Uterus (tissue), 4 donors: Measurements from ENCODE around the gene MAP3K3. TPM values are rescaled to one million over a fixed set of nuclear protein-coding genes. Genes with fewer than 3 reads are reported as not detected.

ENCODE experiments used
- DNase-seq, 2 donors: peaks; one replicate each; pipeline ENCODE4 v3.0.0-alpha.2; 2019 to 2020
- H3K27ac ChIP-seq, 2 donors: fragments of 200-600 bp; sonication (generic); 1 replicate in 1 of 2; 2 replicates in 1 of 2; pipeline ENCODE4 v1.5.1; 2016 to 2018
- H3K27me3 ChIP-seq, 2 donors: fragments of 200-600 bp; sonication (generic); one replicate each; pipeline ENCODE4 v1.5.1; 2018 to 2019; ENCODE audit warnings: control low read depth in 1 of 2
- H3K36me3 ChIP-seq, 2 donors: fragments of 200-600 bp; sonication (generic); one replicate each; pipeline ENCODE4 v1.5.1; 2019; ENCODE audit warnings: control low read depth in 1 of 2
- H3K4me1 ChIP-seq, 2 donors: fragments of 200-600 bp; sonication (generic); one replicate each; pipeline ENCODE4 v1.5.1; 2018 to 2019; ENCODE audit warnings: control low read depth in 1 of 2
- H3K4me3 ChIP-seq, 2 donors: fragments of 200-600 bp; sonication (generic); 1 replicate in 1 of 2; 2 replicates in 1 of 2; pipeline ENCODE4 v1.5.1; 2018 to 2019; ENCODE audit warnings: mild to moderate bottlenecking in 1 of 2
- H3K9me3 ChIP-seq, 2 donors: fragments of 200-600 bp; sonication (generic); one replicate each; pipeline ENCODE4 v1.5.1; 2019; ENCODE audit warnings: control low read depth in 1 of 2
- CTCF ChIP-seq, 4 experiments: fragments of 200-600 bp in 2 of 4; fragments of 450-650 bp in 2 of 4; sonication (generic) in 2 of 4; IDR thresholded peaks; one replicate each; pipeline ENCODE4 v1.5.1; 2016 to 2019; ENCODE audit warnings: antibody characterized with exemption in 4 of 4, mild to moderate bottlenecking in 2 of 4, moderate library complexity in 1 of 4
- POLR2A ChIP-seq, 2 donors: fragments of 450-650 bp; IDR thresholded peaks; one replicate each; pipeline ENCODE4 v1.6.1; 2016; ENCODE audit warnings: antibody characterized with exemption in 2 of 2, mild to moderate bottlenecking in 1 of 2, moderate library complexity in 1 of 2
- intact Hi-C: fragments of 100-400 bp; cut with DNase I; formaldehyde crosslinking; loops from one replicate; pipeline ENCODE4 v1.15.1; 2023; ENCODE audit warnings: low total_unique reads
- total RNA-seq, 4 donors: library from RNA; depleted of rRNA in 3 of 4; stranded (reverse); fragments of >200 nt in 3 of 4; gene quantifications; one replicate each; pipeline versions ENCODE4 v1.1.0 to v1.2.4, GENCODE V29; 2014 to 2023
- donor health status: DM: yes; HTN: yes; CAD: no.

Gene MAP3K3
- total RNA-seq, 4 donors from 2014 or later = 31.5 to 63.0 (median 56.3) TPM

- no peak for DNase-seq
- H3K9me3 ChIP-seq = no peaks in the 10 kb centered on the region
- no peaks in the 10 kb centered on the region for H3K36me3 ChIP-seq
- peaks cover 0 to 3% of the 10 kb centered on the region in 2 donors for H3K4me1 ChIP-seq
- TF ChIP-seq CTCF (IDR thresholded peaks at IDR 0.05) = no peak
- TF ChIP-seq POLR2A (IDR thresholded peaks at IDR 0.05) = no peak
- H3K4me3 ChIP-seq = no peak overlapping the region
- H3K27ac ChIP-seq = no peak overlapping the region
- intact Hi-C loops = no loop called here
- H3K27me3 ChIP-seq = no peaks in the 10 kb centered on the region
These were observed 25.2 kb upstream of the MAP3K3 start for GRCh38 chr17:63596856-63597586.

- Histone ChIP-seq H3K4me1 (peaks cover 0 to 3% of the 10 kb centered on the region in 2 donors), H3K27ac (no peak overlapping the region), H3K4me3 (no peak overlapping the region), H3K27me3 (no peaks in the 10 kb centered on the region), H3K36me3 (no peaks in the 10 kb centered on the region), H3K9me3 (no peaks in the 10 kb centered on the region)
- no peak for TF ChIP-seq CTCF (IDR thresholded peaks at IDR 0.05)
- no peak for TF ChIP-seq POLR2A (IDR thresholded peaks at IDR 0.05)
- intact Hi-C loops = no loop called here
- DNase-seq = no peak
These were observed 23.9 kb upstream of the MAP3K3 start for GRCh38 chr17:63598281-63598680.

GRCh38 chr17:63600569-63601438, 21.4 kb upstream of the MAP3K3 start, which contains the start of gene TACO1:
Gene TACO1, plus strand, starts transcription at chr17:63600895. Its CDS starts 189 bp downstream, at chr17:63601084.
- H3K36me3 ChIP-seq = no peaks in the 10 kb centered on the region
- TF ChIP-seq CTCF (IDR thresholded peaks at IDR 0.05) (peak in 1 of 4 experiments; percentile 10), POLR2A (IDR thresholded peaks at IDR 0.05) (peak in 1 of 2 donors; percentile 36)
- peak within 1 kb of the TSS; percentile 76 to 90 for H3K27ac ChIP-seq
- intact Hi-C loops = no loop called here
- DNase-seq = peak; percentile 71 to 78
- no peaks in the 10 kb centered on the region for H3K9me3 ChIP-seq
- H3K4me1 ChIP-seq = peaks cover 0 to 3% of the 10 kb centered on the region in 2 donors
- peak within 1 kb of the TSS; percentile 80 to 81 for H3K4me3 ChIP-seq
- no peaks in the 10 kb centered on the region for H3K27me3 ChIP-seq

- H3K27ac ChIP-seq = peak overlapping the region; percentile 76 to 90
- peaks cover 0 to 3% of the 10 kb centered on the region in 2 donors for H3K4me1 ChIP-seq
- intact Hi-C loops = no loop called here
- no peak for DNase-seq
- TF ChIP-seq CTCF (IDR thresholded peaks at IDR 0.05) (no peak), POLR2A (IDR thresholded peaks at IDR 0.05) (no peak)
- no peaks in the 10 kb centered on the region for H3K27me3 ChIP-seq
- no peaks in the 10 kb centered on the region for H3K9me3 ChIP-seq
- peak overlapping the region; percentile 80 to 81 for H3K4me3 ChIP-seq
- H3K36me3 ChIP-seq = no peaks in the 10 kb centered on the region
These were observed 20.5 kb upstream of the MAP3K3 start for GRCh38 chr17:63601439-63602371.
